H1 (cell line): ENCODE data around the gene RIPOR3. TPM values are rescaled to one million over a fixed set of nuclear protein-coding genes. Genes with fewer than 3 reads are reported as not detected.

Experiments
- BRCA1 ChIP-seq: IDR thresholded peaks from 2 replicates; pipeline ENCODE4 v1.6.1; 2012; ENCODE audit warnings: low read depth, low read length, improper control_type of control experiment
- CBX8 ChIP-seq: fragments of 300-800, 300-1000 bp; sonication (generic); IDR thresholded peaks from 2 replicates; pipeline ENCODE4 v1.7.1; 2016; ENCODE audit warnings: low read depth, low read length, borderline replicate concordance
- KDM1A ChIP-seq: fragments of 200-600, 300-600 bp; sonication (generic); IDR thresholded peaks from 2 replicates; pipeline ENCODE4 v1.7.1; 2016; ENCODE audit warnings: mild to moderate bottlenecking, low read length, borderline replicate concordance
- RXRA ChIP-seq: IDR thresholded peaks from 2 replicates; pipeline ENCODE4 v1.6.1; 2011; ENCODE audit warnings: low read depth, mild to moderate bottlenecking, low read length, moderate library complexity; ENCODE audit not compliant: insufficient read depth
- SIRT6 ChIP-seq: IDR thresholded peaks from one replicate; pipeline ENCODE4 v1.7.1; 2012; ENCODE audit warnings: low read length, inconsistent platforms
- SIX5 ChIP-seq: IDR thresholded peaks from 2 replicates; pipeline ENCODE4 v1.6.1; 2011; ENCODE audit warnings: mild to moderate bottlenecking, low read depth, low read length
- TBP ChIP-seq: IDR thresholded peaks from 2 replicates; pipeline ENCODE4 v1.6.1; 2011; ENCODE audit warnings: low read depth, low read length, improper control_type of control experiment
- polyA plus RNA-seq, 7 experiments: library from polyadenylated mRNA; depleted of rRNA in 3 of 7; stranded (reverse) in 5 of 7; unstranded in 2 of 7; fragments of >200 nt in 5 of 7; fragments of 200-250 nt in 2 of 7; gene quantifications; 1 replicate in 5 of 7; 2 replicates in 1 of 7; 4 replicates in 1 of 7; pipeline versions ENCODE4 v1.2.1 to v1.2.3, GENCODE V29; 2011 to 2013; ENCODE audit warnings: missing spikeins in 2 of 7, mixed read lengths in 2 of 7
- total RNA-seq: library from RNA; stranded (reverse); fragmentation: NEBNext Ultra II Directional; extraction: Animal tissue kit (Norgen Biotek cat#: 25700); gene quantifications from 2 replicates; pipeline ENCODE4 v1.2.1, GENCODE V29; 2021
- TF ChIP-seq, protein P1 (sequence below): fragments of 300-600 bp; sonication (generic); IDR thresholded peaks from 2 replicates; pipeline ENCODE4 v1.7.1; 2012; ENCODE audit warnings: low read length, moderate library complexity, mild to moderate bottlenecking, inconsistent platforms; ENCODE audit not compliant: insufficient replicate concordance
- TF ChIP-seq, protein P2 (sequence below): IDR thresholded peaks from 2 replicates; pipeline ENCODE4 v1.6.1; 2012; ENCODE audit warnings: inconsistent platforms

The RIPOR3 gene
- total and polyA plus RNA-seq, 2 of the 8 experiments (the other 6 are each of a cell fraction or from before 2014, with no cell fraction given): 3.6 to 4.5 TPM

DNA sequence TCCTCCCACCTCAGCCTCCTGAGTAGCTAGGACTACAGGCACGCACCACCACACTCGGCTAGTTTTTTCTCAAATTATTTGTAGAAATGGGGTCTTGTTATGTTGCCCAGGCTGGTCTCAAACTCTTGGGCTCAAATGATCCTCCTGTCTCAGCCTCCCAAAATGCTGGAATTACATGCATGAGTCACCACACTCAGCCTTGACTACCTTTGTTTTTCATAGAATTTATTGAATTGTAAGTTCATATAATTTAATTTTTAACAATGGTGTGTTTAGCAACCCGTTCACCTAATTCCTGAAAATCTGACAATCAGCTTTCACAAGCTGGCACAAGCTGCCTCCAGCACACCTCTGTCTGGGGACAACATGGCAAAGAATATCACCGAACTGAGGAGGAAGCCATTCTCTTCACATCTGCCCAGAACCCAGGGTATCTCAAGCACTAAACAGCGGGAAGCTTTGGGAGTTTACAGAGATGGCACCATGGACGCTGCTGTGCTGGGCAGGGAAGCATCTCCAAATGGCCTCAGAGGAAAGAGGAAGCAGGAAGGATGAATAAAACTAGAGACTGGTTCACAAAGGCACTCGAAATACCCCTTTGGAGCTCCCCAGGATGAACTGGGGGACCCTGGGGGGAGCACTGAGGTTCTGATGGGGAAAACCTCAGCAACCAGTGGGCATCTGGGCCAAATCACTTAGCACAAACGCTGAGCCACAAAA, 2.9 kb downstream of the RIPOR3 start (continued):
- TF ChIP-seq, protein P1, sequence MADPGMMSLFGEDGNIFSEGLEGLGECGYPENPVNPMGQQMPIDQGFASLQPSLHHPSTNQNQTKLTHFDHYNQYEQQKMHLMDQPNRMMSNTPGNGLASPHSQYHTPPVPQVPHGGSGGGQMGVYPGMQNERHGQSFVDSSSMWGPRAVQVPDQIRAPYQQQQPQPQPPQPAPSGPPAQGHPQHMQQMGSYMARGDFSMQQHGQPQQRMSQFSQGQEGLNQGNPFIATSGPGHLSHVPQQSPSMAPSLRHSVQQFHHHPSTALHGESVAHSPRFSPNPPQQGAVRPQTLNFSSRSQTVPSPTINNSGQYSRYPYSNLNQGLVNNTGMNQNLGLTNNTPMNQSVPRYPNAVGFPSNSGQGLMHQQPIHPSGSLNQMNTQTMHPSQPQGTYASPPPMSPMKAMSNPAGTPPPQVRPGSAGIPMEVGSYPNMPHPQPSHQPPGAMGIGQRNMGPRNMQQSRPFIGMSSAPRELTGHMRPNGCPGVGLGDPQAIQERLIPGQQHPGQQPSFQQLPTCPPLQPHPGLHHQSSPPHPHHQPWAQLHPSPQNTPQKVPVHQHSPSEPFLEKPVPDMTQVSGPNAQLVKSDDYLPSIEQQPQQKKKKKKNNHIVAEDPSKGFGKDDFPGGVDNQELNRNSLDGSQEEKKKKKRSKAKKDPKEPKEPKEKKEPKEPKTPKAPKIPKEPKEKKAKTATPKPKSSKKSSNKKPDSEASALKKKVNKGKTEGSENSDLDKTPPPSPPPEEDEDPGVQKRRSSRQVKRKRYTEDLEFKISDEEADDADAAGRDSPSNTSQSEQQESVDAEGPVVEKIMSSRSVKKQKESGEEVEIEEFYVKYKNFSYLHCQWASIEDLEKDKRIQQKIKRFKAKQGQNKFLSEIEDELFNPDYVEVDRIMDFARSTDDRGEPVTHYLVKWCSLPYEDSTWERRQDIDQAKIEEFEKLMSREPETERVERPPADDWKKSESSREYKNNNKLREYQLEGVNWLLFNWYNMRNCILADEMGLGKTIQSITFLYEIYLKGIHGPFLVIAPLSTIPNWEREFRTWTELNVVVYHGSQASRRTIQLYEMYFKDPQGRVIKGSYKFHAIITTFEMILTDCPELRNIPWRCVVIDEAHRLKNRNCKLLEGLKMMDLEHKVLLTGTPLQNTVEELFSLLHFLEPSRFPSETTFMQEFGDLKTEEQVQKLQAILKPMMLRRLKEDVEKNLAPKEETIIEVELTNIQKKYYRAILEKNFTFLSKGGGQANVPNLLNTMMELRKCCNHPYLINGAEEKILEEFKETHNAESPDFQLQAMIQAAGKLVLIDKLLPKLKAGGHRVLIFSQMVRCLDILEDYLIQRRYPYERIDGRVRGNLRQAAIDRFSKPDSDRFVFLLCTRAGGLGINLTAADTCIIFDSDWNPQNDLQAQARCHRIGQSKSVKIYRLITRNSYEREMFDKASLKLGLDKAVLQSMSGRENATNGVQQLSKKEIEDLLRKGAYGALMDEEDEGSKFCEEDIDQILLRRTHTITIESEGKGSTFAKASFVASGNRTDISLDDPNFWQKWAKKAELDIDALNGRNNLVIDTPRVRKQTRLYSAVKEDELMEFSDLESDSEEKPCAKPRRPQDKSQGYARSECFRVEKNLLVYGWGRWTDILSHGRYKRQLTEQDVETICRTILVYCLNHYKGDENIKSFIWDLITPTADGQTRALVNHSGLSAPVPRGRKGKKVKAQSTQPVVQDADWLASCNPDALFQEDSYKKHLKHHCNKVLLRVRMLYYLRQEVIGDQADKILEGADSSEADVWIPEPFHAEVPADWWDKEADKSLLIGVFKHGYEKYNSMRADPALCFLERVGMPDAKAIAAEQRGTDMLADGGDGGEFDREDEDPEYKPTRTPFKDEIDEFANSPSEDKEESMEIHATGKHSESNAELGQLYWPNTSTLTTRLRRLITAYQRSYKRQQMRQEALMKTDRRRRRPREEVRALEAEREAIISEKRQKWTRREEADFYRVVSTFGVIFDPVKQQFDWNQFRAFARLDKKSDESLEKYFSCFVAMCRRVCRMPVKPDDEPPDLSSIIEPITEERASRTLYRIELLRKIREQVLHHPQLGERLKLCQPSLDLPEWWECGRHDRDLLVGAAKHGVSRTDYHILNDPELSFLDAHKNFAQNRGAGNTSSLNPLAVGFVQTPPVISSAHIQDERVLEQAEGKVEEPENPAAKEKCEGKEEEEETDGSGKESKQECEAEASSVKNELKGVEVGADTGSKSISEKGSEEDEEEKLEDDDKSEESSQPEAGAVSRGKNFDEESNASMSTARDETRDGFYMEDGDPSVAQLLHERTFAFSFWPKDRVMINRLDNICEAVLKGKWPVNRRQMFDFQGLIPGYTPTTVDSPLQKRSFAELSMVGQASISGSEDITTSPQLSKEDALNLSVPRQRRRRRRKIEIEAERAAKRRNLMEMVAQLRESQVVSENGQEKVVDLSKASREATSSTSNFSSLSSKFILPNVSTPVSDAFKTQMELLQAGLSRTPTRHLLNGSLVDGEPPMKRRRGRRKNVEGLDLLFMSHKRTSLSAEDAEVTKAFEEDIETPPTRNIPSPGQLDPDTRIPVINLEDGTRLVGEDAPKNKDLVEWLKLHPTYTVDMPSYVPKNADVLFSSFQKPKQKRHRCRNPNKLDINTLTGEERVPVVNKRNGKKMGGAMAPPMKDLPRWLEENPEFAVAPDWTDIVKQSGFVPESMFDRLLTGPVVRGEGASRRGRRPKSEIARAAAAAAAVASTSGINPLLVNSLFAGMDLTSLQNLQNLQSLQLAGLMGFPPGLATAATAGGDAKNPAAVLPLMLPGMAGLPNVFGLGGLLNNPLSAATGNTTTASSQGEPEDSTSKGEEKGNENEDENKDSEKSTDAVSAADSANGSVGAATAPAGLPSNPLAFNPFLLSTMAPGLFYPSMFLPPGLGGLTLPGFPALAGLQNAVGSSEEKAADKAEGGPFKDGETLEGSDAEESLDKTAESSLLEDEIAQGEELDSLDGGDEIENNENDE: no peak
- TF ChIP-seq SIX5 (no peak), RXRA (no peak), CBX8 (no peak), BRCA1 (no peak), KDM1A (no peak), TBP (no peak), SIRT6 (no peak)
- TF ChIP-seq, protein P2, sequence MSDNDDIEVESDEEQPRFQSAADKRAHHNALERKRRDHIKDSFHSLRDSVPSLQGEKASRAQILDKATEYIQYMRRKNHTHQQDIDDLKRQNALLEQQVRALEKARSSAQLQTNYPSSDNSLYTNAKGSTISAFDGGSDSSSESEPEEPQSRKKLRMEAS: no peak
